ENCODE measurements around the gene MAB21L2.
"Not testable (repeated sequence)": the region's sequence is repeated elsewhere in the genome, so short reads cannot be mapped to it uniquely, and the experiment has no call there.

MAB21L2 gene

DNA sequence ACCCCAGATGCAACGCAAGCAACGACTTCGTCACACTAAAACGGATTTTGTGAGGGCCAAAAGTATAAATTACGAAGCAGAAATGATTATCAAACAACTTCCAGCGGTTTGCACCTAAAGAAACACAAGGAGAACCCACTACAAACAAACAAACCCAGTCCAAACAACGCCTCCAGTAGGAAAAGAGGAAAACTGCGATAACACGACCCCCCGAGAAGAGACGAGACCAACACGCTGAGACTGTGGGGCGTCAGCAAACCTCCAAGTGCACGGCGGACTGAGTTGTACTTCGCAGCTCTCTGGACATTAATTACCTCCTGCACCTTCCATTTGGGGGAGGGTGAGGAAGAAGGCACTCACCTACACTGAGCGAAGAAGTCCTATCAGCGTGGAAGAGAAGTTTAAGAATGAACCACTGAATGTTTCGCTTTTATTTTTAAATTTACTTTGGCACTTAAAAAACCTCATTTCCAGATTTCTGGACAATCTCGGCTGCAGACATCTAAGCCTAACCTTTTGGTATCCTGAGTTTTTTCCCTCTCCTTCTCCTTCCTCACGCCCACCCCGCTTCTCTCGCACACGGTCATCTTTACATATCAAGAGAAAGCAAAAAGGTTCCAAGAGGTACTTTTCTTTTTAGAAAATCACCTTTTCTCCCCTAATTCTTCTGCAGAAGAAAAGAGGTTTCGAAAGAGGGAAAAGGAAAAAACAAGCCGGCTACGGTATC is at the start of gene MAB21L2:
MAB21L2 (plus strand) TSS at position 6 of the 727 bp plus-strand sequence. CDS start 879 bp downstream, outside the sequence.
- H3K9ac ChIP-seq (ENCODE audit: low read depth, low read length) = peak within 1 kb of the TSS; percentile 68; the same call in 1 of the 2 replicates
- no peaks in the 10 kb centered on the region for H3K9me3 ChIP-seq (ENCODE audit: control insufficient read depth, insufficient read depth, low read length)
- no peaks in the 10 kb centered on the region for H3K36me3 ChIP-seq (ENCODE audit: insufficient read depth, low read length)
- H3K4me1 ChIP-seq (ENCODE audit: insufficient read depth, low read length) = peaks cover 8% of the 10 kb centered on the region

DNA sequence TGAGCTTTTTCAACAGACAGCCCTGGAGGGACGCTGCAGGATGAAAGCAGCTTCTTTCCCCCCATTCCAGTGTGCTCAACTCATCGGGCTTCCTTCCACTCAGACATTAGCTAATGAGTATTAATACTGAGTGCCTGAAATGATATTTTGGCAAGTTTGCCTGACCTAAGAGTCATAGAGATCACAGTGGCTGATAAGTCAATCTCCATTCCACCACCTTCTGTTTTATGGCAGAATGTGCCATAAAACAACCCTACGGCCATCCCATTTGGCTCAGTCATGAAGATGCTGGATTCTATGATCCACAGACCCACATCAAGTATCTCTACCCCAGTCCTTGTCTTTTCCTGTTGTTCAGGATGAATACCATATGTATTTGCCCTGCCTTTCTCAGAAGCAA is 48.3 kb upstream of the MAB21L2 start:
- H3K36me3 ChIP-seq (ENCODE audit: insufficient read depth, low read length) = no peaks in the 10 kb centered on the region

DNA sequence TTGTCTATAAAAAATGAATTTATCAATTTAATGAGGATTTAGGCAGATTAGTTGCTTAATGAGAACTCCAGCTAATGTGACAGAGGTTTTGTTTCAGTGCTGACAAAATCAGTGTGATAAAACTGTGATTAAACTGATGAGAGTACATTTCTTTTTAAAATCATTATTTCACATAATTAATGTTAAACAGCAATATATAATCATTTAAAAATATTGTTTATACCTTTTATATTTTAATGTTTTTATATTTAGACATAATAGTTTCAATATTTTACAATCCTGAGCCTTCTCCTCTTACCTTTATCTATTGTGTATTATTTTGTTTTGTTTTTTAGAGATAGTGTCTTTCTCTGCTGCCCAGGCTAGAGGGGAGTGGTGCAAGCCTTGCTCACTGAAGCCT is 47.1 kb upstream of the MAB21L2 start:
- no peaks in the 10 kb centered on the region for H3K9me3 ChIP-seq (ENCODE audit: control insufficient read depth, insufficient read depth, low read length)
- H3K4me1 ChIP-seq (ENCODE audit: insufficient read depth, low read length) = no peaks in the 10 kb centered on the region; the same call in 1 of the 2 replicates
- H3K9ac ChIP-seq (ENCODE audit: low read depth, low read length) = no peak overlapping the region
- no peaks in the 10 kb centered on the region for H3K36me3 ChIP-seq (ENCODE audit: insufficient read depth, low read length)

More for the DNA sequence above, 48.3 kb upstream of the MAB21L2 start:
- H3K4me1 ChIP-seq (ENCODE audit: insufficient read depth, low read length) = no peaks in the 10 kb centered on the region
- no peak overlapping the region for H3K9ac ChIP-seq (ENCODE audit: low read depth, low read length)
- H3K9me3 ChIP-seq (ENCODE audit: control insufficient read depth, insufficient read depth, low read length) = no peaks in the 10 kb centered on the region

DNA sequence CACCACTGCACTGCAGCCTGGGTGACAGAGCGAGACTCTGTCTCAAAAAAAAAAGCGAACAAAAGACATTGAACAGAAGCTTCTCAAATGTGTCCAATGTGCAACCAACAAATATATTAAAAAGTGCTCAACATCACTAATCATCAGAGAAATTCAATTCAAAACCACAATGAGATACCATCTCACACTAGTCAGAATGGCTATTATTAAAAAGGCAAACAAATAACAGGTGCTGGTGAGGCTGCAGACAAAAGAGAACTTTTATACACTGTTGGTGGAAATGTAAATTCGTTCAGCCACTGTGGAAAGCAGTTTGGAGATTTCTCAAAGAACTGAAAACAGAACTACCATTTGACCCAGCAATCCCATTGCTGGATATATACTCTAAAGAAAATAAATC is 44.0 kb upstream of the MAB21L2 start:
- not testable (repeated sequence) for H3K36me3 ChIP-seq (ENCODE audit: insufficient read depth, low read length); H3K9ac ChIP-seq (ENCODE audit: low read depth, low read length)
- peaks cover 16% of the 10 kb centered on the region for H3K4me1 ChIP-seq (ENCODE audit: insufficient read depth, low read length)

DNA sequence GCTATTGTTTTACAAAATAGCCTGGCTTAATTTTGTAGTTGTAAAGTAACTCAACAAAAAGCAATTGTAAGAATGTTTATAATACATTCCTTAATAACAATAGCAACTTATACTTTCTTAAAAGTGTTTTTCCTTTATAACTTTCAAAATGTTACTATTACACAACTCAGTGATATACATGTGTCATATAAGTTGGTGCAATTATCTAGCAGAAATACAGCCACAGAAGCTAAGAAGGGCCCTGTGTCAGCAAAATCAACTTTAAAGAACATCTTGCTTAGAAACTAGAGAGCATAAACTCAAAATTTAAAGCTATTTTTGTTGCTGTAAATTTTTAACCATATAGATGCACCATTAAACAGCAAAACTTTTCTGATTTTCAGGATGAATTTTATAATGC is 41.4 kb upstream of the MAB21L2 start:
- H3K36me3 ChIP-seq (ENCODE audit: insufficient read depth, low read length) = no peaks in the 10 kb centered on the region
- no peaks in the 10 kb centered on the region for H3K9me3 ChIP-seq (ENCODE audit: control insufficient read depth, insufficient read depth, low read length)
- H3K9ac ChIP-seq (ENCODE audit: low read depth, low read length) = no peak overlapping the region
- H3K4me1 ChIP-seq (ENCODE audit: insufficient read depth, low read length) = peaks cover 16% of the 10 kb centered on the region

More for the DNA sequence above, 44.0 kb upstream of the MAB21L2 start:
- H3K9me3 ChIP-seq (ENCODE audit: control insufficient read depth, insufficient read depth, low read length) = not testable (repeated sequence)

DNA sequence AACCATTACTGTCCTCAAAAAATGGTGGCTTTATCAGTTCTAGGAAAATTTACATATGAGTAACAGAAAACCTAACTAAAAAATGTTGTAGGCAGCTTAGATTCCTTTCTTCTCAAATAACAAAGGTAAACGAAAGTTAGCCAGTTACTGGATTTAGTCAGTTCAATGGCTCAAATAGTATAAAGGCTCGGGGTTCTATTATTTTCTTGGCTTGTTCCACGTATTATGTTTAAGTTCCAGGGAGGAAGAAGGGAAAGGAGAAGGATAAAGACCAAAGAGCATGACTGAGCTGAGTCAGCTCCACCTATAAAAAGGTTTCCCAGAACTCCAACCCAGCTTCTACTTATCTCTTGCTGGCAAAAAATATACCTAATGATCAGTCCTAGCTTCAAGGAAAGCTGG is 41.0 kb upstream of the MAB21L2 start:
- Histone ChIP-seq H3K36me3 (ENCODE audit: insufficient read depth, low read length) (no peaks in the 10 kb centered on the region), H3K4me1 (ENCODE audit: insufficient read depth, low read length) (peaks cover 16% of the 10 kb centered on the region), H3K9ac (ENCODE audit: low read depth, low read length) (no peak overlapping the region), H3K9me3 (ENCODE audit: control insufficient read depth, insufficient read depth, low read length) (no peaks in the 10 kb centered on the region)

DNA sequence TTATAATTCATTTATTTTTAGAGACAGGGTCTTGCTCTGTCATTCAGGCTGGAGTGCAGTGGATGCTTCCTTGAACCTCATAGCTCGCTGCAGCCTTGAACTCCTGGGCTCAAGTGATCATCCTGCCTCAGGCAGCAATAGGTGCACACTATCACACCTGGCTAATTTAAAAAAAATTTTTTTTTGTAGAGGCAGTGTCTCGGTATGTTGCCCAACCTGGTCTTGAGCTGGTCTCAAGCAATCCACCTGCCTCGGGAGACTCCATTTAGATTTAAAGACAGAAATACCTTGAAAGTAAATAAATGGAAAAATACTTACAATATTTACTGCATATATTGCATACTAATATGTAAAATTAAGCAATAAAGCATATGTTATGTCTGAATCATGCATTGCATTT is 40.3 kb upstream of the MAB21L2 start:
- Histone ChIP-seq H3K9me3 (ENCODE audit: control insufficient read depth, insufficient read depth, low read length) (no peaks in the 10 kb centered on the region), H3K9ac (ENCODE audit: low read depth, low read length) (no peak overlapping the region), H3K4me1 (ENCODE audit: insufficient read depth, low read length) (peaks cover 16% of the 10 kb centered on the region), H3K36me3 (ENCODE audit: insufficient read depth, low read length) (no peaks in the 10 kb centered on the region)

DNA sequence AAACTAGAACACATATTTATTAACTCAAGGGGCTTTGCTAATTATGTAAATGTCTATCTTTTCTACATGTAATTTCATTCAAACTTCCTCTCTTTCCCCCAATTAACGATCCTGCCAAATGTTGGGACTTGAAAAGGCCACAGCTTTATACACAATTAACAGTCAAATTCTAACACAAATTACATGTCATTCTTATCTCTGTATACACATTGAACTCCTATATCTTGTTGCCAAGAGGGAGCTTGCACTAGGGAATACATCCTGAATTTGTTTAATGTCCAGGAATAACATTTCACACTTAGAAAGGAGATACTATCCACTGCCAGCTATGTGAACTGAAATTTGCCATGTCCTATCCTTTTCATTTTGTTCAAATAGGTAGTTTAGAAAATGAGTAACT is 38.9 kb upstream of the MAB21L2 start:
- Histone ChIP-seq H3K4me1 (ENCODE audit: insufficient read depth, low read length) (peaks cover 16% of the 10 kb centered on the region), H3K9ac (ENCODE audit: low read depth, low read length) (no peak overlapping the region), H3K9me3 (ENCODE audit: control insufficient read depth, insufficient read depth, low read length) (no peaks in the 10 kb centered on the region), H3K36me3 (ENCODE audit: insufficient read depth, low read length) (no peaks in the 10 kb centered on the region)

DNA sequence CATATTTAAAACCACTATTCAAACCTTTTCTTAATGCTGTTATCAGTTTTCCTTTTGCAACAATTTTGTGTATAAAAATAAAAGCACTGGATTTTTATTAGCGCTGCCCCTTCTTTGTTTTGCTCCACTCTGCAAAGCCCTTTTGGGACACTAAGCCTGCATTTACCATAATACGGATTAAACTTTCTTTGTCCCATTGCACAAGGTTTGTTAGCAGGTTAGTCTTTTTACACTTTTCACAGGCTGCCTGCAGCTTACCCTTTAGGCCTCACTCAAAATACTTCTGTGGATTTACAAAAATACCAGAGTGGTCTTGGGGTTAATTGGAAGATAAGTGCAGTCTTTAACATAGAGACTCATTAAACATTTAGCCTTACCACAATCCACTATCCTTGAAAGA is 35.7 kb upstream of the MAB21L2 start:
- no peak overlapping the region for H3K9ac ChIP-seq (ENCODE audit: low read depth, low read length)
- H3K36me3 ChIP-seq (ENCODE audit: insufficient read depth, low read length) = no peaks in the 10 kb centered on the region
- no peaks in the 10 kb centered on the region for H3K9me3 ChIP-seq (ENCODE audit: control insufficient read depth, insufficient read depth, low read length)
- H3K4me1 ChIP-seq (ENCODE audit: insufficient read depth, low read length) = peaks cover 8% of the 10 kb centered on the region; the same call in 1 of the 2 replicates

DNA sequence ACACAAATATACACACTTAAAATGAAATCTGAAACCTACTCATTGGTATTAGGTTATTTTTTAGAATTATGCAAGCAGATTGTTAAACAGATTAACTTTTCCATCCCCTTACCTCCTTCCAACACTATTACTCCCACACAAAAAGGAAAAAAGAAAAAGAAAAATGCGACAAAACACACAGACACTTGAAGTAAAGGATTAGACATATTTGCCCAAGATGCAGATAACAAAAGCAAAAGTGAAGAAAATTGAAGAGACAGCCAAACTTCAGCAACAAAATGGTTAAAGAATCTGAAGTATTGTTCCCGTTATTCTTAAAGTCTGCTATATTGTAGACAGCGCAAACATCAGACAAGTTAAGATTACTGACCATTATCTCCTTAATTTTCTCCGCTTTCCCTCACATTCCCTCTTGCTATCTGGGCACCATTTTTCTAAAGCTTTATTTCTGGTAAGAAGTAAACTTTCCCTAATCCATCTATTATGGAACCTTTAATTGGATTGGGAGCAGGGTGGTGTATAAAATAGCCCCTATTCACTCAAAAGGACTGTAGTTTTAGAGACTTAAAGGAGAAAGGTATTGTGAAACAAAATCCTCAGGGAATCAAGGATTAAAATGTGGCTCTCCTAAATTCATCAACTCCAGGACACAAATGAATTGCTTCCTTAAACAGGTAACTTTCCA is 34.7 kb upstream of the MAB21L2 start:
- H3K36me3 ChIP-seq (ENCODE audit: insufficient read depth, low read length) = no peaks in the 10 kb centered on the region
- no peak overlapping the region for H3K9ac ChIP-seq (ENCODE audit: low read depth, low read length)
- H3K9me3 ChIP-seq (ENCODE audit: control insufficient read depth, insufficient read depth, low read length) = no peaks in the 10 kb centered on the region
- no peaks in the 10 kb centered on the region for H3K4me1 ChIP-seq (ENCODE audit: insufficient read depth, low read length)

DNA sequence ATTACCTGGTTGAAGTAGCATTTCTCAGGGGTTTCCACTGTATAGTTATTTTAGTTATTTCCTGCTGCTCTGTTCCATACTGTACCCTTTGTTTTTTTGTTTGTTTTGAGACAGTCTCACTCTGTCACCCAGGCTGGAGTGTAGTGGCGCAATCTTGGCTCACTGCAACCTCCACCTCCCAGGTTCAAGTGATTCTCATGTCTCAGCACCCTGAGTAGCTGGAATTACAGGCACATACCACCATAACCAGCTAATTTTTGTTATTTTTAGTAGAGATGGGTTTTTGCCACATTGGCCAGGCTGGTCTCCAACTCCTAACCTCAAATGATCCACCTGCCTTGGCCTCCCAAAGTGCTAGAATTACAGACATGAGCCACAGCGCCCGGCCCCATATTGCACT is 24.1 kb upstream of the MAB21L2 start:
- H3K36me3 ChIP-seq (ENCODE audit: insufficient read depth, low read length); H3K4me1 ChIP-seq (ENCODE audit: insufficient read depth, low read length); H3K9ac ChIP-seq (ENCODE audit: low read depth, low read length); H3K9me3 ChIP-seq (ENCODE audit: control insufficient read depth, insufficient read depth, low read length): not testable (repeated sequence)

DNA sequence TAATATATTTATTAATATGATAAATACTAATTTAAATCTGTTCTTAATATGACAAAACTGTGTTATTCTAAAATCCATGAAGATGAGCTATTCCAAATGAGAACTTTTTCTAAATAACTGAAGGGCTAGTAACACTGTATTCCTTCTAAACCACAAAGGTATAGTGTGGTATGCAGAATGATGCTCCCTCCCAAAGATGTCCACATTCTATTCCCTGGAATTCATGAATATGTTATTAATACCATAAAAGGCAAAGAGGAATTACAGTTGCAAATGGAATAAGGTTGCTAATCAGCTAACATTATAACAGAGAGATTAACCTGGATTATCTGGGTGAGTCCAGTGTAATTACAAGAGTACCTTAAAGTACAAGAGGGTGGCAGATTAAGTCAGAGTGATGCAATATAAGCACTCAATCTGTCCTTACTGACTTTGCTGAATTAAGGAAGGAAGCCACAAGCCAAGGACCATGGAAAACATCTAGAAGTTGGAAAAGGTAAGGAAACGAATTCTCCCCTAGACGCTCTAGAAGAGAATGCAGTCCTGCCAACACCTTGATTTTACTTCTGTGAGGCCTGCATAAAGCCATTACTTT is 20.7 kb upstream of the MAB21L2 start:
- no peaks in the 10 kb centered on the region for H3K36me3 ChIP-seq (ENCODE audit: insufficient read depth, low read length)
- H3K4me1 ChIP-seq (ENCODE audit: insufficient read depth, low read length) = no peaks in the 10 kb centered on the region
- H3K9me3 ChIP-seq (ENCODE audit: control insufficient read depth, insufficient read depth, low read length) = no peaks in the 10 kb centered on the region
- H3K9ac ChIP-seq (ENCODE audit: low read depth, low read length) = no peak overlapping the region

DNA sequence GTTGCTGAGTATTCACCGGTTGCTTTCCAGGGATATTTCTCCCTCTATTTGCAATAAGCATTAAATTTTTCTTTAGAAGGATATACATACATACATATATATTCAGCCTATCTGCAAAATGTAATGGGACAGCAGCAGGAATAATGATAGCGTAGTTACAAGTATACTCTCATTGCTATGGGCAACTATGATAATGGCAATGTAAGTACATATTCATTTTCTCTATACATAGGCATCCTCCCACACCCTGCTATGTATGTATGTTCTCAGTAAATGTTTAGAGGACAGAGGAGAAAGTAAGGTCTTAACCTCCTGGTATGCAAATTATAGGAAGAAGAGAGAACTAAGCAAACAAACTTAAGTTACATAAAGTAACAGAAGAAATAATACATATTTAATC is 19.7 kb upstream of the MAB21L2 start:
- Histone ChIP-seq H3K9ac (ENCODE audit: low read depth, low read length) (no peak overlapping the region), H3K9me3 (ENCODE audit: control insufficient read depth, insufficient read depth, low read length) (no peaks in the 10 kb centered on the region), H3K4me1 (ENCODE audit: insufficient read depth, low read length) (no peaks in the 10 kb centered on the region), H3K36me3 (ENCODE audit: insufficient read depth, low read length) (no peaks in the 10 kb centered on the region)

DNA sequence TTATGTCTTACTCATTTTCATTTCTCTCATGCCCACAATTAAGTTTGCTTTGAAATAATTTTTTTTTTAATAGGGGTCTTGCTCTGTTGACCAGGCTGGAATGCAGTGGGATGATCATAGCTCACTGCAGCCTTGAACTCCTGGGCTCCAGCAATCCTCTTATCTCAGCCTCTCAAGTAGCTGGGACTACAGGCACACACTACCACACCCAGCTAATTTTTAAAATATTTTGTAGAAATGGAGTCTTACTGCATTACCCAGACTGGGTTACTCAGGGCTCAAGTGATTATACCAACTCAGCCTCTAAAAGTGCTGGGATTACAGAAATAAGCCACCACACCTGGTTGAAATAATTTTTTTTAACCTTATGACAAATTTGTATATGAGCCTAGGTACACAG is 19.2 kb upstream of the MAB21L2 start:
- no peaks in the 10 kb centered on the region for H3K36me3 ChIP-seq (ENCODE audit: insufficient read depth, low read length)
- no peaks in the 10 kb centered on the region for H3K4me1 ChIP-seq (ENCODE audit: insufficient read depth, low read length)
- H3K9ac ChIP-seq (ENCODE audit: low read depth, low read length) = no peak overlapping the region
- H3K9me3 ChIP-seq (ENCODE audit: control insufficient read depth, insufficient read depth, low read length) = no peaks in the 10 kb centered on the region

DNA sequence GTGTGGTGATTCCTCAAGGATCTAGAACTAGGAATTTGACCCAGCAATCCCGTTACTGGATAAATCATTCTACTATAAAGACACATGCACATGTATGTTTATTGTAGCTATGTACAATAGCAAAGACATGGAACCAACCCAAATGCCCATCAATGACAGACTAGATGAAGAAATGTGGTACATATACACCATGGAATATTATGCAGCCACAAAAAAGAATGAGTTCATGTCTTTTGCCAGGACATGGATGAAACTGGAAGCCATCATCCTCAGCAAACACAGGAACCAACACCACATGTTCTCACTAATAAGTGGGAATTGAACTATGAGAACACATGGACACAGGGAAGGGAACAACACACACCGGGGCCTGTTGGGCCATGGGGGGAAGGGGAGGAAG is 17.0 kb upstream of the MAB21L2 start:
- H3K9ac ChIP-seq (ENCODE audit: low read depth, low read length); H3K36me3 ChIP-seq (ENCODE audit: insufficient read depth, low read length); H3K9me3 ChIP-seq (ENCODE audit: control insufficient read depth, insufficient read depth, low read length); H3K4me1 ChIP-seq (ENCODE audit: insufficient read depth, low read length): not testable (repeated sequence)
